CD4-positive, alpha-beta T cell treated with Interleukin-21 for 1 hour (primary cell): ENCODE measurements around the gene NHSL2.

Experiments used
- DNase-seq: peaks from one replicate; pipeline ENCODE4 v3.0.0-alpha.2; 2020

NHSL2 gene

GRCh38 chrX:72114807-72115206, 204.2 kb downstream of the NHSL2 start:
- DNase-seq = no peak

GRCh38 chrX:72115380-72115779, 204.7 kb downstream of the NHSL2 start:
- DNase-seq = no peak

GRCh38 chrX:72117636-72118210, 207.1 kb downstream of the NHSL2 start:
- DNase-seq = no peak

- DNase-seq = no peak
These were observed 210.2 kb downstream of the NHSL2 start for GRCh38 chrX:72120837-72121236.

- DNase-seq = peak; percentile 59
These were observed 210.7 kb downstream of the NHSL2 start for GRCh38 chrX:72121383-72121782.

GRCh38 chrX:72122621-72123337, 212.1 kb downstream of the NHSL2 start:
- no peak for DNase-seq

GRCh38 chrX:72123471-72124185, 213.0 kb downstream of the NHSL2 start:
- no peak for DNase-seq

- no peak for DNase-seq
These were observed 214.0 kb downstream of the NHSL2 start for GRCh38 chrX:72124540-72125201.

- no peak for DNase-seq
These were observed 214.8 kb downstream of the NHSL2 start for GRCh38 chrX:72125331-72126047.

GRCh38 chrX:72126048-72126415, 215.4 kb downstream of the NHSL2 start:
- DNase-seq = no peak

- peak; percentile 80 for DNase-seq
These were observed 216.0 kb downstream of the NHSL2 start for GRCh38 chrX:72126539-72127140.

GRCh38 chrX:72127332-72127731, 216.7 kb downstream of the NHSL2 start:
- no peak for DNase-seq

- no peak for DNase-seq
These were observed 217.7 kb downstream of the NHSL2 start for GRCh38 chrX:72128183-72128834.

- no peak for DNase-seq
These were observed 218.2 kb downstream of the NHSL2 start for GRCh38 chrX:72128881-72129280.

GRCh38 chrX:72129661-72130060, 219.0 kb downstream of the NHSL2 start:
- no peak for DNase-seq

GRCh38 chrX:72130156-72130761, 219.6 kb downstream of the NHSL2 start:
- DNase-seq = no peak

GRCh38 chrX:72130762-72131250, 220.2 kb downstream of the NHSL2 start:
- no peak for DNase-seq

- DNase-seq = peak; percentile 68
These were observed 221.0 kb downstream of the NHSL2 start, which contains the start of gene RTL5 for GRCh38 chrX:72131317-72132294. Gene RTL5 (minus strand): TSS chrX:72131915.

GRCh38 chrX:72132456-72132855, 221.8 kb downstream of the NHSL2 start:
- DNase-seq = no peak
